GM23248 (cell line): Measurements from ENCODE around the gene LAMA2.

Experiments used
- EZH2 ChIP-seq: fragments of 200-600 bp; sonication (generic); IDR thresholded peaks from 2 replicates; pipeline ENCODE4 v1.6.1; 2018; ENCODE audit warnings: antibody characterized with exemption, mild to moderate bottlenecking; ENCODE audit not compliant: insufficient read depth, poor library complexity, severe bottlenecking
- EZH2phosphoT487 ChIP-seq: fragments of 200-600 bp; sonication (generic); IDR thresholded peaks from 2 replicates; pipeline ENCODE4 v1.6.1; 2018; ENCODE audit warnings: antibody characterized with exemption, moderate library complexity, mild to moderate bottlenecking, low read depth; ENCODE audit not compliant: insufficient read depth

DNA sequence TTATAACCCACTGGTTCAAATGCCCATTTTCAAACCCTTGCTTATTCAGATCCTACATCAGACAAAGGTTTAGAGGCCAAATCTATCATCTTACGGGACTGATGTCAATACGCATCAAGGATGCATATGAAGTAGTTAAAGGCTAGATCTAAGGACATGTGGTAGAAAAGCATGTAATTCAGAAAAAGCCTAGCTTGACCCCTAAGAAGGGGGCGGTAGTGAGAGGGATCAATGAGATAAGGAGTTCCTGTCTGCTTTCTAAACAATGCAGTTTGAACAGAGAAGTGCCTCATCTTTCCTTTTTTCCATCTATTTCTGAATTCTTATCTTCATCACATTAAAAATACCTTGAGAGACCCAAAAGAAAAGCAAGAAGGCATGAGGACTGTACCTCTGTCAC lies 589.3 kb downstream of the LAMA2 start:
- TF ChIP-seq EZH2 (no peak), EZH2phosphoT487 (no peak)
